Mucosa of rectum (tissue), 2 donors: ENCODE measurements around the gene NT5M.

ENCODE experiments used
- H3K27ac ChIP-seq, 2 donors: one replicate each; pipeline ENCODE4 v1.7.0; 2013; ENCODE audit warnings: inconsistent platforms in 2 of 2, low read depth in 2 of 2, low read length in 2 of 2
- H3K27me3 ChIP-seq, 2 donors: one replicate each; pipeline ENCODE4 v1.7.0; 2013; ENCODE audit warnings: low read length in 2 of 2; ENCODE audit not compliant: control insufficient read depth in 2 of 2, insufficient read depth in 2 of 2
- H3K36me3 ChIP-seq, 2 donors: one replicate each; pipeline ENCODE4 v1.7.0; 2013; ENCODE audit warnings: low read length in 2 of 2; ENCODE audit not compliant: control insufficient read depth in 2 of 2, insufficient read depth in 2 of 2
- H3K4me1 ChIP-seq, 2 donors: one replicate each; pipeline ENCODE4 v1.7.0; 2013; ENCODE audit warnings: low read length in 2 of 2, mild to moderate bottlenecking in 1 of 2; ENCODE audit not compliant: control insufficient read depth in 2 of 2, insufficient read depth in 2 of 2
- H3K4me3 ChIP-seq, 2 donors: one replicate each; pipeline ENCODE4 v1.7.0; 2013; ENCODE audit warnings: low read length in 2 of 2
- H3K9ac ChIP-seq, 2 donors: one replicate each; pipeline ENCODE4 v1.7.0; 2013; ENCODE audit warnings: low read length in 2 of 2, low read depth in 1 of 2, mild to moderate bottlenecking in 1 of 2
- H3K9me3 ChIP-seq, 2 donors: one replicate each; pipeline ENCODE4 v1.7.0; 2013; ENCODE audit warnings: low read length in 2 of 2; ENCODE audit not compliant: control insufficient read depth in 2 of 2
- donor health status: healthy.
- donor health status: Normal muscosa, but diverticular disease.

The NT5M gene

DNA sequence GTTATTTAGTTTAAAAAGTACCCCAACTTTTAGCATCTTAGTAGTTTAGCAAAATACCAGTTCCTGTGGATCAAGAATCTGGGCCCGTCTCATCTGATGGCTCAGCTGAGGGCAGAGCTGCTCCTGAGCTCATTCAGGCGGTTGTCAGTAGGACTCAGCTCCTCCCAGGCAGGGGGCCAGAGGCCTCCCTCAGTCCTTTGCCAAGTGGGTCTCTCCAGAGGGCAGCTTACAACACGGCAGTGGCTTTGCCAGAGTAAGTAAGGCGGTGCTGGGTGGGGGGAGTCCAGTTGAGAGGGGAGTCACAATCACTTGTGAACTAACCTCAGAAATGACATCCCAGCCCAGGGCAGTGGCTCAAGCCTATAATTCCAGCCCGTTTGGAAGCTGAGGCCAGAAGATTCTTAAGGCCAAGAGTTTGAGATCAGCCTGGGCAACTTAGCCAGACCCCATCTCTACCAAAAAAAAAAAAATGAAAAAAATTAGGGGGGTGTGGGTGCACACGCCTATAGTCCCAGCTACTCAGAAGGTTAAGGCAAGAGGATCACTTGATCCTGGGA is 92.2 kb downstream of the NT5M start:
- H3K27ac ChIP-seq = no peak overlapping the region
- peaks cover 0 to 2% of the 10 kb centered on the region in 2 donors for H3K27me3 ChIP-seq
- H3K4me3 ChIP-seq = no peak overlapping the region
- H3K9ac ChIP-seq = no peak overlapping the region
- H3K36me3 ChIP-seq = no peaks in the 10 kb centered on the region
- H3K9me3 ChIP-seq = no peaks in the 10 kb centered on the region
- no peaks in the 10 kb centered on the region for H3K4me1 ChIP-seq

DNA sequence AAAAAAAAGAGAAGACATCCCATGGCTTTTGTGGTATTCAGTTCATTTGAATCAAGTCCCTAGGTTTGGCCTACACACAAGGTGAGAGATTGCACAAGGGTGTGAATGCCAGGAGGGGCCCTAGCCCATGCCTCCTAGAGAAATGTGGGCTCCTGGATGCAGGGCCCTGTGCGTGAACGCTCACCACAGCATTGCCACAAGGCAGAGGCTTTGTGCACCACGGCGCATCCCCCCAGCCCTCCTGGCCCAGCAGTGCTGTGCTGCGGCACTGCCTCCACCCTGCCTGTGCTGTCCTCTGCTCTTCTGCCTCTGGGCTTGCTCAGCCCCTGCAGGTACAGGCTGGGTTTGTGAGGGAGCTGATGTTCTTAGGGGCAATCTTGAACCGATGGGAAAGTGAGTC is 92.7 kb downstream of the NT5M start:
- H3K4me3 ChIP-seq = no peak overlapping the region
- H3K27ac ChIP-seq = no peak overlapping the region
- H3K36me3 ChIP-seq = no peaks in the 10 kb centered on the region
- no peaks in the 10 kb centered on the region for H3K4me1 ChIP-seq
- H3K27me3 ChIP-seq = peaks cover 0 to 2% of the 10 kb centered on the region in 2 donors
- H3K9ac ChIP-seq = no peak overlapping the region
- no peaks in the 10 kb centered on the region for H3K9me3 ChIP-seq
